Hepatocyte (in vitro differentiated cells): Measurements from ENCODE around the gene YJU2.

Source experiments
- CTCF ChIP-seq: fragments of 200-600 bp; sonication (generic); IDR thresholded peaks from 2 replicates; pipeline ENCODE4 v1.5.1; 2016; ENCODE audit warnings: antibody characterized with exemption, mild to moderate bottlenecking; ENCODE audit not compliant: poor library complexity
- EZH2 ChIP-seq: fragments of 200-600 bp; sonication (generic); IDR thresholded peaks from 2 replicates; pipeline ENCODE4 v1.6.1; 2016; ENCODE audit warnings: antibody characterized with exemption, mild to moderate bottlenecking, borderline replicate concordance
- EZH2phosphoT487 ChIP-seq: fragments of 200-600 bp; sonication (generic); IDR thresholded peaks from one replicate; pipeline ENCODE4 v1.6.1; 2018; ENCODE audit warnings: antibody characterized with exemption, mild to moderate bottlenecking, low read depth, moderate library complexity; ENCODE audit not compliant: unreplicated experiment, severe bottlenecking

- TF ChIP-seq CTCF (no peak), EZH2phosphoT487 (no peak), EZH2 (peak; percentile 36)
Observed at GRCh38 chr19:4279267-4279529, 32.3 kb downstream of the YJU2 start.
